SKM-1 treated with dmso at 0.1 percent for 144 hours (cell line): ENCODE data around the gene CCDC121.

Experiments used
- DNase-seq: peaks from one replicate; lab custom pipeline; 2025; ENCODE audit not compliant: unreplicated experiment; lab: John Stamatoyannopoulos, UW

CCDC121 gene

DNA sequence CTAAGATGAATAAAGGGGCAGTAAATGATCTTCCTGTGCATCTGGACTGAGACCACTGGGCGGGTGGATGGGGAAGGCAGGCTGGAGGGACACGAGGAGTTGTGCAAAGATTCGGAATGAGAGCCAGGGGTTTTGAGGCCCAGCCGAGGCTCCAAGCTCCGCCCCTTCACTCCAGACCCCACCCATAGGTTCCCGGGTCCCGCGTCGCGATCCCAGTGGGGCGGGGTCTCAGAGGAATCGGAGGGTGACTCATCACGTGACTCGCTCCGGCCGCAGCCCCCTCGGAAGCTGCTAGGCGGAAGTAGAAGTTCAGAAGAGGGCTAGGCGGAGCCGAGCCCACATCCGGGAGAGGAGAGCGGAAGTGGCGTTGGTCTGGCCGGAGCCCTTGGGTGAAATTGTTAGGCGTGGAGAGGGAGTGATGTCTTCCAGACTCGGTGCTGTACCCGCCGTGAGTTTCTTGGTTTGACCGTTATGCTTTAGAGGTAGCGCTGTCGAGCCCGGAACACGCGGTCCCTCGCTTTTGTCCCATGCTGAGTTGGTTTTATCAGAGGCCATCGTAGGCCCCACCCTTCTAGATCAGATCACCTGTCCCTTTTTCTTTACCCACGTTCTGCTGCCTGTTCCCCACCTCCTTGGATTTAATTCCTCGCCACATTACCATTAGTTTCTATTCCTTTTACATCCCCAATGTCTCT is 46.0 kb downstream of the CCDC121 start, which contains the start of gene ZNF512:
Gene ZNF512, plus strand, starts transcription at position 348 of the 695 bp plus-strand sequence. Its CDS starts 71 bp downstream, at position 419.
- DNase-seq, result peak; percentile 96

GRCh38 chr2:27582129-27582694 is 46.6 kb downstream of the CCDC121 start:
- DNase-seq, result no peak

DNA sequence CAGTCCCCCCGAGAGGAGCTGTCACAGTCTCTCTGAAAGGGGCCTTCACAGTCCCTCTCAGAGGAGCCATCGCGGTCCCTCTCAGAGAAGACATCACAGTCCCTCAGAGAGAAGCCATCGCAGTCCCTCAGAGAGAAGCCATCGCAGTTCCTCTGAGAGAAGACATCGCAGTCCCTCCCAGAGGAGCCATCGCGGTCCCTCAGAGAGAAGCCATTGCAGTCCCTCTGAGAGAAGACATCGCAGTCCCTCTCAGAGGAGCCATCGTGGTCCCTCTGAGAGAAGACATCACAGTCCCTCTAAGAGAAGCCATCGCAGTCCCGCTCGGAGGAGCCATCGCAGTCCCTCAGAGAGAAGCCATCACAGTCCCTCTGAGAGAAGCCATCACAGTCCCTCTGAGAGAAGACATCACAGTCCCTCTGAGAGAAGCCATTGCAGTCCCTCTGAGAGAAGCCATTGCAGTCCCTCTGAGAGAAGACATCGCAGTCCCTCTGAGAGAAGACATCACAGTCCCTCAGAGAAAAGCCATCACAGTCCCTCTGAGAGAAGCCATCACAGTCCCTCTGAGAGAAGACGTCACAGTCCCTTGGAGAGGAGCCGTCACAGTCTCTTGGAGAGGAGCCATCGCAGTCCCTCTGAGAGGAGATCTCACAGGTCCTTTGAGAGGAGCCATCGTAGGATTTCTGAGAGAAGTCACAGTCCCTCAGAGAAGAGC is 47.2 kb downstream of the CCDC121 start:
- DNase-seq, result no peak
